GM12878 (cell line): ENCODE data around the gene CLEC4G. TPM values are rescaled to one million over a fixed set of nuclear protein-coding genes. Genes with fewer than 3 reads are reported as not detected.

Source experiments
- ATAC-seq: fragments of 200-7000 bp; cut with Tn5 transposase; 3 replicates; pipeline ENCODE4 v1.9.1; 2020; ENCODE audit warnings: mild to moderate bottlenecking, moderate library complexity
- BruUV-seq: library from RNA; stranded (reverse); fragments of 400-500 nt; replicated peaks from 2 replicates; lab custom pipeline; 2021; lab: Mats Ljungman, UMichigan
- CTCF ChIA-PET: fragments of 300-600 bp; sonication (Branson Sonifier 250); formaldehyde crosslinking; extraction: SDS; loops from one replicate; lab custom pipeline; 2021; ENCODE audit warnings: inconsistent platforms; lab: Yijun Ruan, JAX
- POLR2A ChIA-PET: fragments of 350-600 bp; formaldehyde crosslinking; extraction: SDS; loops from one replicate; lab custom pipeline; 2021; ENCODE audit warnings: inconsistent platforms; lab: Charles Lee
- RAD21 ChIA-PET: fragments of 300-600 bp; sonication (Branson Sonifier 250); formaldehyde crosslinking; loops from one replicate; lab custom pipeline; 2023; ENCODE audit warnings: antibody characterized with exemption; ENCODE audit not compliant: unreplicated experiment; lab: Charles Lee
- SMC1A ChIA-PET: fragments of 300-600 bp; sonication (Branson Sonifier 250); formaldehyde crosslinking; loops from one replicate; lab custom pipeline; 2023; ENCODE audit not compliant: unreplicated experiment, uncharacterized antibody; lab: Charles Lee
- DNase-seq: peaks from one replicate; pipeline ENCODE4 v3.0.0-alpha.2; 2011; ENCODE audit warnings: low read depth, low spot score
- FAIRE-seq: peaks from 3 replicates; lab custom pipeline; 2011; peaks lifted over from hg19 to GRCh38; lab: Jason Lieb, UNC
- H2AFZ ChIP-seq: 2 replicates; pipeline ENCODE4 v1.6.0; 2011; ENCODE audit warnings: low read depth, low read length, control low read depth; ENCODE audit not compliant: control insufficient read depth
- H3K27ac ChIP-seq: 2 replicates; pipeline ENCODE4 v1.5.1; 2011; ENCODE audit warnings: control low read depth; ENCODE audit not compliant: control insufficient read depth, insufficient read depth
- H3K27me3 ChIP-seq, 2 experiments: replicated peaks in 1 of 2; 2 replicates each; pipeline versions ENCODE4 v1.6.0 to v1.6.1; 2011; ENCODE audit warnings: low read length in 1 of 2; ENCODE audit not compliant: control insufficient read depth in 2 of 2, insufficient read depth in 2 of 2
- H3K36me3 ChIP-seq, 2 experiments: 2 replicates each; pipeline ENCODE4 v1.5.1; 2011; ENCODE audit warnings: low read length in 1 of 2; ENCODE audit not compliant: control insufficient read depth in 2 of 2, insufficient read depth in 2 of 2
- H3K4me1 ChIP-seq: 2 replicates; pipeline ENCODE4 v1.6.1; 2011; ENCODE audit warnings: mild to moderate bottlenecking, low read length, moderate library complexity, mixed read lengths; ENCODE audit not compliant: control insufficient read depth, insufficient read depth
- H3K4me2 ChIP-seq: 2 replicates; pipeline ENCODE4 v1.6.0; 2011; ENCODE audit warnings: control low read depth; ENCODE audit not compliant: control insufficient read depth, insufficient read depth
- H3K4me3 ChIP-seq: fragments of 200-600 bp; sonication (generic); 2 replicates; pipeline ENCODE4 v1.5.1; 2016
- H3K79me2 ChIP-seq: 2 replicates; pipeline ENCODE4 v1.6.0; 2011; ENCODE audit warnings: low read length; ENCODE audit not compliant: control insufficient read depth, insufficient read depth
- H3K9ac ChIP-seq: 2 replicates; pipeline ENCODE4 v1.8.0; 2011; ENCODE audit warnings: low read length, control low read depth, mixed read lengths; ENCODE audit not compliant: control insufficient read depth, insufficient read depth
- H3K9me3 ChIP-seq: replicated peaks from 3 replicates; pipeline ENCODE4 v1.5.1; 2011; ENCODE audit warnings: mild to moderate bottlenecking, low read length; ENCODE audit not compliant: control insufficient read depth, insufficient read depth
- H4K20me1 ChIP-seq: 2 replicates; pipeline ENCODE4 v1.6.0; 2011; ENCODE audit not compliant: control insufficient read depth, insufficient read depth
- BCL11A ChIP-seq: IDR thresholded peaks from 2 replicates; pipeline ENCODE4 v1.6.1; 2011; ENCODE audit warnings: low read depth, low read length
- BMI1 ChIP-seq: fragments of 450-650 bp; IDR thresholded peaks from 2 replicates; pipeline ENCODE4 v1.6.1; 2016; ENCODE audit warnings: mild to moderate bottlenecking, moderate library complexity, borderline replicate concordance
- DPF2 ChIP-seq: fragments of 450-650 bp; IDR thresholded peaks from 2 replicates; pipeline ENCODE4 v1.6.1; 2017; ENCODE audit warnings: mild to moderate bottlenecking
- EGR1 ChIP-seq, 2 experiments: IDR thresholded peaks; 1 replicate in 1 of 2; 2 replicates in 1 of 2; pipeline ENCODE4 v1.6.1; 2011 to 2012; ENCODE audit warnings: low read depth in 2 of 2, low read length in 2 of 2, borderline replicate concordance in 1 of 2, mild to moderate bottlenecking in 1 of 2, moderate library complexity in 1 of 2
- FOXM1 ChIP-seq: IDR thresholded peaks from 2 replicates; pipeline ENCODE4 v1.6.1; 2012; ENCODE audit warnings: low read depth, mild to moderate bottlenecking, inconsistent platforms, low read length, moderate library complexity
- MTA2 ChIP-seq: fragments of 450-650 bp; IDR thresholded peaks from 2 replicates; pipeline ENCODE4 v1.6.1; 2016; ENCODE audit warnings: low read depth, mild to moderate bottlenecking, moderate library complexity
- NR2C1 ChIP-seq: fragments of 450-650 bp; IDR thresholded peaks from 2 replicates; pipeline ENCODE4 v1.6.1; 2017; ENCODE audit warnings: antibody characterized with exemption, mild to moderate bottlenecking, moderate library complexity
- NR2F1 ChIP-seq: fragments of 450-650 bp; conservative IDR thresholded peaks from 2 replicates; pipeline ENCODE4 v1.6.1; 2017; ENCODE audit warnings: mild to moderate bottlenecking
- POLR2AphosphoS5 ChIP-seq: IDR thresholded peaks from 2 replicates; pipeline ENCODE4 v1.6.1; 2011; ENCODE audit warnings: mild to moderate bottlenecking, low read length, inconsistent platforms
- RAD21 ChIP-seq: IDR thresholded peaks from 2 replicates; pipeline ENCODE4 v1.6.1; 2011; ENCODE audit warnings: mild to moderate bottlenecking, low read depth, low read length, moderate library complexity; ENCODE audit not compliant: insufficient read depth
- RELA ChIP-seq: fragments of 450-650 bp; IDR thresholded peaks from 2 replicates; pipeline ENCODE4 v1.8.0; 2014; ENCODE audit warnings: borderline replicate concordance; ENCODE audit not compliant: partially characterized antibody
- SP1 ChIP-seq: IDR thresholded peaks from one replicate; pipeline ENCODE4 v1.6.1; 2011; ENCODE audit warnings: low read depth, low read length
- TCF12 ChIP-seq: IDR thresholded peaks from 2 replicates; pipeline ENCODE4 v1.6.1; 2011; ENCODE audit warnings: low read depth, mild to moderate bottlenecking, low read length
- YBX1 ChIP-seq: fragments of 450-650 bp; IDR thresholded peaks from 2 replicates; pipeline ENCODE4 v1.6.1; 2016; ENCODE audit warnings: antibody characterized with exemption
- ZSCAN29 ChIP-seq: fragments of 450-650 bp; IDR thresholded peaks from 2 replicates; pipeline ENCODE4 v1.6.1; 2017; ENCODE audit warnings: mild to moderate bottlenecking, moderate library complexity
- WGBS: methylation state at CpG from one replicate; pipeline ENCODE4 v1.1.6; 2016; ENCODE audit warnings: low lambda C conversion rate; ENCODE audit not compliant: insufficient replicate concordance, insufficient coverage; ENCODE audit errors: missing lambda C conversion rate; 5-methylcytosine and 5-hydroxymethylcytosine counted together
- in situ Hi-C: fragments of 300-500 bp; cut with MboI; formaldehyde crosslinking; loops from 9 replicates; pipeline ENCODE4 v1.14.3; 2018; ENCODE audit warnings: mixed read lengths
- intact Hi-C: fragments of 100-400 bp; cut with micrococcal nuclease; formaldehyde crosslinking; loops from one replicate; pipeline ENCODE4 v1.14.2; 2022; ENCODE audit not compliant: unreplicated experiment
- polyA plus RNA-seq, 11 experiments: library from polyadenylated mRNA; depleted of rRNA in 4 of 11; unstranded in 6 of 11; stranded (reverse) in 5 of 11; fragments of >200 nt; fragmentation: Nextera tagmentation in 4 of 11; fragmentation: Illumina TruSeq in 1 of 11; extraction: Ambion mirVana in 4 of 11; extraction: Trizol in 1 of 11; gene quantifications; 1 replicate in 1 of 11; 2 replicates in 10 of 11; pipeline versions ENCODE4 v1.2.1 to v1.2.3, GENCODE V29; 2011 to 2016; ENCODE audit warnings: inconsistent platforms in 2 of 11, missing spikeins in 2 of 11, low read depth in 1 of 11
- total RNA-seq, 4 experiments: library from RNA; depleted of rRNA in 3 of 4; stranded (reverse); fragments of >200 nt in 3 of 4; fragmentation: Illumina TruSeq in 1 of 4; extraction: Trizol in 1 of 4; gene quantifications; 2 replicates each; pipeline versions ENCODE4 v1.2.1 to v1.2.3, GENCODE V29; 2013 to 2021
- TF ChIP-seq, protein P1 (sequence below): fragments of 450-650 bp; IDR thresholded peaks from 2 replicates; pipeline ENCODE4 v1.6.1; 2017; ENCODE audit warnings: borderline replicate concordance
- TF ChIP-seq, protein P2 (sequence below): fragments of 450-650 bp; IDR thresholded peaks from 2 replicates; pipeline ENCODE4 v1.6.1; 2017; ENCODE audit warnings: mild to moderate bottlenecking
- TF ChIP-seq, protein P3 (sequence below): fragments of 450-650 bp; IDR thresholded peaks from 2 replicates; pipeline ENCODE4 v1.6.1; 2016; ENCODE audit warnings: mild to moderate bottlenecking

Gene CLEC4G
- total and polyA plus RNA-seq, 10 of the 15 experiments (the other 5 are each of a cell fraction or from before 2014, with no cell fraction given), result 0.04 TPM; not detected in 9

DNA sequence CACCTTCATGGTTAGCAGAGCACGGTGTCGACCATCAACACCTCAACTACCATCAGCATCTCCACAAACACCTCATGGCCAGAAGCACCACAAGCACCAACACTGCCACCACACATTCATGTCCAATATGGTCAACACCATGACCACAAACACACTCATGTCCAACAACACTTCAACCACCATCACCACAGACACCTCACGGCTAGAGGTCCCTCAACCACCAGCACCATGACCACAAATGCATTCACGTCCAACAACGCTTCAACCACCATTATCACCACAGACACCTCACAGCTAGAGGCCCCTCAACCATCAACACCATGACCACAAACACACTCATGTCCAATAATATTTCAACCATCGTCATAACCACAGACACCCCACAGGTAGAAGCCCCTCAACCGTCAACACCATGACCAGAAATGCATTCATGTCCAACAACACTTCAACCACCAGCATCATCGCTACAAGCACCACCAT lies 41.1 kb downstream of the CLEC4G start:
- ChIA-PET POLR2A (no interaction called here), CTCF (interaction anchor here (1.0 kb wide), 1 partner anchor 9 kb away, joined by 3 read pairs; no protein-coding TSS in a partner anchor), SMC1A (interaction anchor here (0.5 to 1.9 kb wide), 4 partner anchors 8 to 109 kb away, joined by 3 to 8 read pairs (median 4); no protein-coding TSS in a partner anchor), RAD21 (interaction anchor here (0.9 to 1.4 kb wide), 3 partner anchors 8 to 109 kb away, joined by 3 to 4 read pairs (median 3); partner anchors contain the start of gene FCER2)
- H4K20me1 ChIP-seq, result peaks cover 2% of the 10 kb centered on the region; the same call in 1 of the 2 replicates
- peaks cover 50% of the 10 kb centered on the region for H3K79me2 ChIP-seq
- ATAC-seq (peak; percentile 8), FAIRE-seq (no peak), DNase-seq (peak; percentile 68)
- peak overlapping the region; percentile 45; the same call in 1 of the 2 replicates for H3K4me2 ChIP-seq
- H3K36me3 ChIP-seq, result peaks cover 16 to 29% of the 10 kb centered on the region in 2 experiments; a peak in 3 of 4 replicates
- H3K9ac ChIP-seq, result no peak overlapping the region
- no peak overlapping the region for H3K27ac ChIP-seq
- no peak overlapping the region for H2AFZ ChIP-seq
- WGBS, result 44% methylated on average over 8 of the region's 8 CpGs
- in situ Hi-C loops, result no loop called here
- peak overlapping the region; percentile 1; the same call in 1 of the 2 replicates for H3K4me3 ChIP-seq
- peaks cover 31% of the 10 kb centered on the region for H3K4me1 ChIP-seq
- H3K9me3 ChIP-seq, result peaks cover 5% of the 10 kb centered on the region; the same call in 1 of the 3 replicates
- H3K27me3 ChIP-seq, result no peaks in the 10 kb centered on the region
- BruUV-seq, result no TSS peak
- intact Hi-C loops, result loop anchor here (5.0 kb wide), 1 partner anchor 61 kb away; no protein-coding TSS in a partner anchor
- TF ChIP-seq NR2C1 (no peak), NR2F1 (peak; percentile 93), POLR2AphosphoS5 (peak; percentile 57; the same call in 1 of the 2 replicates), RELA (peak; percentile 6), RAD21 (no peak), ZSCAN29 (peak; percentile 74), BCL11A (peak; percentile 80), EGR1 (IDR thresholded peaks at IDR 0.05; ENCODE audit: borderline replicate concordance in 1 of 2, low read depth in 2 of 2, low read length in 2 of 2) (no peak), FOXM1 (peak; percentile 50; the same call in 1 of the 2 replicates), TCF12 (no peak), SP1 (no peak), YBX1 (no peak), BMI1 (peak; percentile 83), DPF2 (peak; percentile 87), MTA2 (peak; percentile 97)
- TF ChIP-seq, protein P1, sequence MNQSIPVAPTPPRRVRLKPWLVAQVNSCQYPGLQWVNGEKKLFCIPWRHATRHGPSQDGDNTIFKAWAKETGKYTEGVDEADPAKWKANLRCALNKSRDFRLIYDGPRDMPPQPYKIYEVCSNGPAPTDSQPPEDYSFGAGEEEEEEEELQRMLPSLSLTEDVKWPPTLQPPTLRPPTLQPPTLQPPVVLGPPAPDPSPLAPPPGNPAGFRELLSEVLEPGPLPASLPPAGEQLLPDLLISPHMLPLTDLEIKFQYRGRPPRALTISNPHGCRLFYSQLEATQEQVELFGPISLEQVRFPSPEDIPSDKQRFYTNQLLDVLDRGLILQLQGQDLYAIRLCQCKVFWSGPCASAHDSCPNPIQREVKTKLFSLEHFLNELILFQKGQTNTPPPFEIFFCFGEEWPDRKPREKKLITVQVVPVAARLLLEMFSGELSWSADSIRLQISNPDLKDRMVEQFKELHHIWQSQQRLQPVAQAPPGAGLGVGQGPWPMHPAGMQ, result peak; percentile 97
- TF ChIP-seq, protein P2, sequence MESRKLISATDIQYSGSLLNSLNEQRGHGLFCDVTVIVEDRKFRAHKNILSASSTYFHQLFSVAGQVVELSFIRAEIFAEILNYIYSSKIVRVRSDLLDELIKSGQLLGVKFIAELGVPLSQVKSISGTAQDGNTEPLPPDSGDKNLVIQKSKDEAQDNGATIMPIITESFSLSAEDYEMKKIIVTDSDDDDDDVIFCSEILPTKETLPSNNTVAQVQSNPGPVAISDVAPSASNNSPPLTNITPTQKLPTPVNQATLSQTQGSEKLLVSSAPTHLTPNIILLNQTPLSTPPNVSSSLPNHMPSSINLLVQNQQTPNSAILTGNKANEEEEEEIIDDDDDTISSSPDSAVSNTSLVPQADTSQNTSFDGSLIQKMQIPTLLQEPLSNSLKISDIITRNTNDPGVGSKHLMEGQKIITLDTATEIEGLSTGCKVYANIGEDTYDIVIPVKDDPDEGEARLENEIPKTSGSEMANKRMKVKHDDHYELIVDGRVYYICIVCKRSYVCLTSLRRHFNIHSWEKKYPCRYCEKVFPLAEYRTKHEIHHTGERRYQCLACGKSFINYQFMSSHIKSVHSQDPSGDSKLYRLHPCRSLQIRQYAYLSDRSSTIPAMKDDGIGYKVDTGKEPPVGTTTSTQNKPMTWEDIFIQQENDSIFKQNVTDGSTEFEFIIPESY, result peak; percentile 88
- TF ChIP-seq, protein P3, sequence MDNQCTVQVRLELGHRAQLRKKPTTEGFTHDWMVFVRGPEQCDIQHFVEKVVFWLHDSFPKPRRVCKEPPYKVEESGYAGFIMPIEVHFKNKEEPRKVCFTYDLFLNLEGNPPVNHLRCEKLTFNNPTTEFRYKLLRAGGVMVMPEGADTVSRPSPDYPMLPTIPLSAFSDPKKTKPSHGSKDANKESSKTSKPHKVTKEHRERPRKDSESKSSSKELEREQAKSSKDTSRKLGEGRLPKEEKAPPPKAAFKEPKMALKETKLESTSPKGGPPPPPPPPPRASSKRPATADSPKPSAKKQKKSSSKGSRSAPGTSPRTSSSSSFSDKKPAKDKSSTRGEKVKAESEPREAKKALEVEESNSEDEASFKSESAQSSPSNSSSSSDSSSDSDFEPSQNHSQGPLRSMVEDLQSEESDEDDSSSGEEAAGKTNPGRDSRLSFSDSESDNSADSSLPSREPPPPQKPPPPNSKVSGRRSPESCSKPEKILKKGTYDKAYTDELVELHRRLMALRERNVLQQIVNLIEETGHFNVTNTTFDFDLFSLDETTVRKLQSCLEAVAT, result peak; percentile 100
